SK-N-SH (cell line): Measurements from ENCODE around the gene SLF2. TPM values are rescaled to one million over a fixed set of nuclear protein-coding genes. Genes with fewer than 3 reads are reported as not detected.

ENCODE experiments used
- CTCF ChIA-PET: fragments of 300-600, 350-600 bp; formaldehyde crosslinking; extraction: SDS; loops from one replicate; lab custom pipeline; 2021; lab: Yijun Ruan, JAX
- POLR2A ChIA-PET: fragments of 350-600 bp; sonication (Branson Sonifier 250); formaldehyde crosslinking; extraction: SDS; loops from one replicate; lab custom pipeline; 2020; ENCODE audit warnings: antibody characterized with exemption, inconsistent platforms; lab: Yijun Ruan, JAX
- DNase-seq: peaks from one replicate; pipeline ENCODE4 v3.0.0; 2012
- H2AFZ ChIP-seq: fragments of 200-600 bp; sonication (generic); 2 replicates; pipeline ENCODE4 v1.8.1; 2016; ENCODE audit warnings: antibody characterized with exemption, mild to moderate bottlenecking, low read depth
- H3F3A ChIP-seq: fragments of 200-600 bp; sonication (generic); replicated peaks from 2 replicates; pipeline ENCODE3; 2016; ENCODE audit warnings: antibody characterized with exemption, mild to moderate bottlenecking; ENCODE audit not compliant: insufficient read depth
- H3K27ac ChIP-seq, 2 experiments: fragments of 200-500 bp in 1 of 2; fragments of 200-600 bp in 1 of 2; sonication (Bioruptor generic) in 1 of 2; sonication (generic), shearing (Covaris generic) in 1 of 2; 2 replicates each; pipeline versions ENCODE4 v1.5.1 to v1.6.1; 2014 to 2016; ENCODE audit warnings: low read depth in 2 of 2, inconsistent platforms in 1 of 2, low read length in 1 of 2, mild to moderate bottlenecking in 1 of 2, mixed read lengths in 1 of 2
- H3K27me3 ChIP-seq: fragments of 200-600 bp; sonication (generic), shearing (Covaris generic); 2 replicates; pipeline ENCODE4 v1.6.1; 2016; ENCODE audit warnings: mixed run types; ENCODE audit not compliant: insufficient read depth
- H3K36me3 ChIP-seq, 2 experiments: fragments of 200-500 bp in 1 of 2; fragments of 200-600 bp in 1 of 2; sonication (Bioruptor generic) in 1 of 2; sonication (generic) in 1 of 2; replicated peaks in 1 of 2; 2 replicates each; pipeline versions ENCODE3 to v1.5.1; 2014 to 2016; ENCODE audit warnings: low read length in 1 of 2, mild to moderate bottlenecking in 1 of 2; ENCODE audit not compliant: insufficient read depth in 2 of 2, control insufficient read depth in 1 of 2
- H3K4me1 ChIP-seq, 2 experiments: fragments of 200-500 bp in 1 of 2; fragments of 200-600 bp in 1 of 2; sonication (Bioruptor generic) in 1 of 2; sonication (generic), shearing (Covaris generic) in 1 of 2; 2 replicates each; pipeline versions ENCODE4 v1.5.1 to v1.6.1; 2014 to 2016; ENCODE audit warnings: low read depth in 1 of 2, low read length in 1 of 2, mixed run types in 1 of 2; ENCODE audit not compliant: insufficient read depth in 2 of 2, control insufficient read depth in 1 of 2
- H3K4me2 ChIP-seq: fragments of 200-600 bp; sonication (generic), shearing (Covaris generic); 2 replicates; pipeline ENCODE4 v1.6.1; 2017; ENCODE audit warnings: mixed run types
- H3K4me3 ChIP-seq, 2 experiments: fragments of 200-500 bp in 1 of 2; fragments of 200-600 bp in 1 of 2; sonication (Bioruptor generic) in 1 of 2; sonication (generic), shearing (Covaris generic) in 1 of 2; 2 replicates each; pipeline versions ENCODE4 v1.5.1 to v1.8.1; 2014 to 2016; ENCODE audit warnings: low read depth in 2 of 2, inconsistent platforms in 1 of 2, low read length in 1 of 2, mild to moderate bottlenecking in 1 of 2, mixed read lengths in 1 of 2, moderate library complexity in 1 of 2
- H3K79me2 ChIP-seq: fragments of 200-600 bp; sonication (generic); 2 replicates; pipeline ENCODE4 v1.8.1; 2017; ENCODE audit warnings: mild to moderate bottlenecking; ENCODE audit not compliant: insufficient read depth
- H3K9ac ChIP-seq: fragments of 200-600 bp; sonication (generic); 2 replicates; pipeline ENCODE4 v1.6.1; 2017; ENCODE audit warnings: mixed run types
- H3K9me2 ChIP-seq: fragments of 200-600 bp; sonication (generic); 2 replicates; pipeline ENCODE4 v1.6.1; 2017; ENCODE audit warnings: mixed run types
- H3K9me3 ChIP-seq: fragments of 200-600 bp; sonication (generic); 2 replicates; pipeline ENCODE4 v1.6.1; 2017; ENCODE audit warnings: mixed run types, mild to moderate bottlenecking, moderate library complexity
- H4K20me1 ChIP-seq: fragments of 200-600 bp; sonication (generic); 2 replicates; pipeline ENCODE4 v1.6.1; 2017; ENCODE audit warnings: mild to moderate bottlenecking, mixed run types; ENCODE audit not compliant: insufficient read depth
- CHD2 ChIP-seq: fragments of 150-350 bp; IDR thresholded peaks from 2 replicates; pipeline ENCODE4 v1.6.1; 2018; ENCODE audit warnings: low read length; ENCODE audit not compliant: partially characterized antibody
- CTCF ChIP-seq: fragments of 200-600 bp; sonication (generic); IDR thresholded peaks from 2 replicates; pipeline ENCODE4 v1.6.1; 2017; ENCODE audit warnings: antibody characterized with exemption, mild to moderate bottlenecking, moderate library complexity
- EZH2phosphoT487 ChIP-seq: fragments of 200-600 bp; sonication (generic); IDR thresholded peaks from 2 replicates; pipeline ENCODE4 v1.6.1; 2017; ENCODE audit warnings: low read depth, mixed run types, mild to moderate bottlenecking, antibody characterized with exemption, moderate library complexity, borderline replicate concordance
- FOSL2 ChIP-seq: IDR thresholded peaks from 2 replicates; pipeline ENCODE4 v1.4.0; 2012; ENCODE audit warnings: low read depth, mild to moderate bottlenecking, moderate library complexity, borderline replicate concordance
- FOXJ3 ChIP-seq: sonication (generic); formaldehyde crosslinking; IDR thresholded peaks from 2 replicates; pipeline ENCODE4 v1.5.1; 2020; ENCODE audit warnings: mild to moderate bottlenecking, missing genetic modification reagents
- GABPA ChIP-seq: IDR thresholded peaks from 2 replicates; pipeline ENCODE4 v1.4.0; 2012; ENCODE audit warnings: low read depth, mild to moderate bottlenecking
- GATA2 ChIP-seq: sonication (generic); formaldehyde crosslinking; IDR thresholded peaks from 2 replicates; pipeline ENCODE4 v1.5.0; 2020; ENCODE audit warnings: mild to moderate bottlenecking, missing genetic modification reagents
- IRF3 ChIP-seq: fragments of 150-350 bp; IDR thresholded peaks from 2 replicates; pipeline ENCODE4 v1.6.1; 2016; ENCODE audit warnings: mild to moderate bottlenecking, low read depth, low read length
- MAX ChIP-seq: IDR thresholded peaks from 2 replicates; pipeline ENCODE4 v1.4.0; 2012; ENCODE audit warnings: low read depth
- MEF2A ChIP-seq: IDR thresholded peaks from 2 replicates; pipeline ENCODE4 v1.4.0; 2012; ENCODE audit warnings: low read depth, borderline replicate concordance
- MXI1 ChIP-seq: IDR thresholded peaks from 2 replicates; pipeline ENCODE4 v1.6.1; 2012; ENCODE audit warnings: mild to moderate bottlenecking, low read depth, low read length, improper control_type of control experiment
- NFIC ChIP-seq: IDR thresholded peaks from 2 replicates; pipeline ENCODE4 v1.4.0; 2012; ENCODE audit warnings: borderline replicate concordance
- RFX5 ChIP-seq: IDR thresholded peaks from 2 replicates; pipeline ENCODE4 v1.6.1; 2012; ENCODE audit warnings: mild to moderate bottlenecking, improper control_type of control experiment, low read length
- RXRA ChIP-seq: IDR thresholded peaks from 2 replicates; pipeline ENCODE4 v1.4.0; 2012; ENCODE audit warnings: low read depth, mild to moderate bottlenecking, borderline replicate concordance
- SMC3 ChIP-seq: IDR thresholded peaks from 2 replicates; pipeline ENCODE4 v1.6.1; 2012; ENCODE audit warnings: low read depth, low read length, improper control_type of control experiment
- TCF12 ChIP-seq: IDR thresholded peaks from 2 replicates; pipeline ENCODE4 v1.4.0; 2012
- TEAD4 ChIP-seq: IDR thresholded peaks from 2 replicates; pipeline ENCODE4 v1.4.0; 2012; ENCODE audit warnings: mild to moderate bottlenecking, borderline replicate concordance; ENCODE audit not compliant: insufficient read depth
- USF2 ChIP-seq: fragments of 150-350 bp; IDR thresholded peaks from 2 replicates; pipeline ENCODE4 v1.6.1; 2017; ENCODE audit warnings: antibody characterized with exemption, low read length, low read depth, borderline replicate concordance
- WGBS: methylation state at CpG from one replicate; pipeline ENCODE4 v1.1.6; 2017; ENCODE audit warnings: low lambda C conversion rate; 5-methylcytosine and 5-hydroxymethylcytosine counted together
- polyA plus RNA-seq, 3 experiments: library from polyadenylated mRNA; depleted of rRNA; stranded (reverse); fragments of >200 nt; gene quantifications; 2 replicates each; pipeline ENCODE4 v1.2.3, GENCODE V29; 2012

The SLF2 gene
- polyA plus RNA-seq, 1 of the 3 experiments (the other 2 are of a cell fraction), result 6.3 TPM

- no peak overlapping the region for H3K4me2 ChIP-seq
- H4K20me1 ChIP-seq, result no peaks in the 10 kb centered on the region
- no peaks in the 10 kb centered on the region for H3K79me2 ChIP-seq
- H2AFZ ChIP-seq, result no peak overlapping the region
- ChIA-PET CTCF (interaction anchor here (0.6 to 15.7 kb wide), 13 partner anchors 12 to 395 kb away, joined by 3 to 267 read pairs (median 11); partner anchors contain the start of gene PAX2), POLR2A (no interaction called here)
- no peaks in the 10 kb centered on the region for H3K36me3 ChIP-seq
- no peak overlapping the region for H3K9ac ChIP-seq
- H3K4me1 ChIP-seq, result peaks cover 0 to 16% of the 10 kb centered on the region in 2 experiments; a peak in 3 of 4 replicates
- H3K4me3 ChIP-seq, result no peak overlapping the region
- DNase-seq, result no peak
- TF ChIP-seq TEAD4, result no peak
- TF ChIP-seq MXI1, result no peak
- no peak for TF ChIP-seq FOSL2
- TF ChIP-seq USF2, result no peak
- no peak for TF ChIP-seq RFX5
- no peak for TF ChIP-seq IRF3
- TF ChIP-seq GATA2, result no peak
- peaks cover 3% of the 10 kb centered on the region for H3F3A ChIP-seq
- 76% methylated on average over 24 of the region's 24 CpGs for WGBS
- no peaks in the 10 kb centered on the region for H3K9me2 ChIP-seq
- H3K9me3 ChIP-seq, result no peaks in the 10 kb centered on the region
- no peaks in the 10 kb centered on the region for H3K27me3 ChIP-seq
- no peak overlapping the region for H3K27ac ChIP-seq
Measured at GRCh38 chr10:100876585-100877460, 35.9 kb upstream of the SLF2 start.

GRCh38 chr10:100877461-100877850, 35.3 kb upstream of the SLF2 start:
- Histone ChIP-seq H3K36me3 (no peaks in the 10 kb centered on the region), H3K27me3 (no peaks in the 10 kb centered on the region), H3K27ac (no peak overlapping the region), H2AFZ (no peak overlapping the region), H4K20me1 (no peaks in the 10 kb centered on the region), H3K4me3 (no peak overlapping the region), H3K9me3 (no peaks in the 10 kb centered on the region), H3K4me1 (peaks cover 0 to 22% of the 10 kb centered on the region in 2 experiments; a peak in 3 of 4 replicates), H3K9me2 (no peaks in the 10 kb centered on the region), H3K4me2 (no peak overlapping the region), H3F3A (peaks cover 3% of the 10 kb centered on the region), H3K9ac (no peak overlapping the region), H3K79me2 (no peaks in the 10 kb centered on the region)
- DNase-seq, result no peak
- 79% methylated on average over 8 of the region's 11 CpGs for WGBS
- POLR2A ChIA-PET, result no interaction called here
- CTCF ChIA-PET, result interaction anchor here (0.6 to 15.7 kb wide), 18 partner anchors 11 to 396 kb away, joined by 3 to 267 read pairs (median 10); partner anchors contain the start of gene PAX2
- no peak for TF ChIP-seq IRF3
- no peak for TF ChIP-seq CTCF
- no peak for TF ChIP-seq EZH2phosphoT487
- no peak for TF ChIP-seq GABPA
- TF ChIP-seq SMC3, result no peak
- no peak for TF ChIP-seq FOXJ3
- no peak for TF ChIP-seq TCF12
- no peak for TF ChIP-seq NFIC
- TF ChIP-seq MEF2A, result no peak
- TF ChIP-seq CHD2, result no peak
- TF ChIP-seq RXRA, result no peak
- no peak for TF ChIP-seq TEAD4
- TF ChIP-seq MAX, result no peak
